Endothelial cell (in vitro differentiated cells): ENCODE results near the gene MT4. TPM values are rescaled to one million over a fixed set of nuclear protein-coding genes. Genes with fewer than 3 reads are reported as not detected.

Experiments
- DNase-seq: peaks from one replicate; pipeline ENCODE4 v3.0.0; 2021; ENCODE audit warnings: low spot score
- H3K27ac Mint-ChIP-seq: one replicate; pipeline ENCODE4 v1.8.0; 2021; ENCODE audit warnings: mixed read lengths, inconsistent platforms; ENCODE audit not compliant: unreplicated experiment
- H3K27me3 Mint-ChIP-seq: one replicate; pipeline ENCODE4 v1.8.0; 2021; ENCODE audit warnings: mild to moderate bottlenecking, moderate library complexity, mixed read lengths, inconsistent platforms; ENCODE audit not compliant: unreplicated experiment
- H3K36me3 Mint-ChIP-seq: one replicate; pipeline ENCODE4 v1.8.0; 2021; ENCODE audit warnings: mild to moderate bottlenecking, low read depth, mixed read lengths, inconsistent platforms; ENCODE audit not compliant: unreplicated experiment
- H3K4me1 Mint-ChIP-seq: one replicate; pipeline ENCODE4 v1.8.0; 2021; ENCODE audit warnings: mild to moderate bottlenecking, mixed read lengths, inconsistent platforms; ENCODE audit not compliant: unreplicated experiment
- H3K4me3 Mint-ChIP-seq: one replicate; pipeline ENCODE4 v1.8.0; 2021; ENCODE audit warnings: mild to moderate bottlenecking, mixed read lengths, inconsistent platforms; ENCODE audit not compliant: unreplicated experiment
- H3K9me3 Mint-ChIP-seq: one replicate; pipeline ENCODE4 v1.8.0; 2021; ENCODE audit warnings: mixed read lengths, inconsistent platforms; ENCODE audit not compliant: unreplicated experiment
- total RNA-seq: library from RNA; stranded (reverse); fragmentation: NEBNext Ultra II Directional; extraction: Animal tissue kit (Norgen Biotek cat#: 25700); gene quantifications from one replicate; pipeline ENCODE4 v1.2.1, GENCODE V29; 2021; ENCODE audit not compliant: unreplicated experiment
- TF ChIP-seq, protein P1 (sequence below): fragments of 200-600 bp; sonication (generic); IDR thresholded peaks from one replicate; pipeline ENCODE4 v1.5.0; 2021; ENCODE audit warnings: antibody characterized with exemption; ENCODE audit not compliant: unreplicated experiment

The MT4 gene
- total RNA-seq, 1 donor from 2014 or later = not detected

DNA sequence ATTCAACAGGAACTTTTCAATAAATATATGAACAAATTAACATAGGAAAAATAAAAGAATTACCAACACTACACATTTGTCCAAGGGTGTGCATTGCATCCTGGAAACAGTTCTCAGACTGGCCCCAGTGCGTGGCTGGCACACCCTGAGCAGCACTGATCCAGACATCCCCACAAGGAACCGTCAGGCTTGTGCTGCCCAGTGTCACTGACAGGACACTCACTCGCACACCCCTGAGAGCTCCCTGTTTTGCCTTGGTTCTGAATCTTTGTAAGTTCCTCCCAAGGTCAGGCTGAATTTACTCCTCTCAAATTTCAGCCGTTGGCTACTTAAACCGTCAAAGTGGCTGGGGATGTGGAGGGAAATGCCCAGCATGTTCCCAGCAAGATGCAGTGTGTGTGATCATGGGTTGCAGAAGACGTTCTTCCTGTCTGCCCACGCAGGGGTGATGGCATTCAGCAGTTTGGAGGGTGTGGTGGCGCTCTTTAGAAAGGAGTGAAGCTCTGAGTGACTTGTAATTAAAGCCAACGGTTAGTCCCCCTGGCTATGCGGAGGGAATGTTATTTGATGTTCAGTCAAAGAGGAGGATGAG lies 45.2 kb downstream of the MT4 start:
- TF ChIP-seq, protein P1, sequence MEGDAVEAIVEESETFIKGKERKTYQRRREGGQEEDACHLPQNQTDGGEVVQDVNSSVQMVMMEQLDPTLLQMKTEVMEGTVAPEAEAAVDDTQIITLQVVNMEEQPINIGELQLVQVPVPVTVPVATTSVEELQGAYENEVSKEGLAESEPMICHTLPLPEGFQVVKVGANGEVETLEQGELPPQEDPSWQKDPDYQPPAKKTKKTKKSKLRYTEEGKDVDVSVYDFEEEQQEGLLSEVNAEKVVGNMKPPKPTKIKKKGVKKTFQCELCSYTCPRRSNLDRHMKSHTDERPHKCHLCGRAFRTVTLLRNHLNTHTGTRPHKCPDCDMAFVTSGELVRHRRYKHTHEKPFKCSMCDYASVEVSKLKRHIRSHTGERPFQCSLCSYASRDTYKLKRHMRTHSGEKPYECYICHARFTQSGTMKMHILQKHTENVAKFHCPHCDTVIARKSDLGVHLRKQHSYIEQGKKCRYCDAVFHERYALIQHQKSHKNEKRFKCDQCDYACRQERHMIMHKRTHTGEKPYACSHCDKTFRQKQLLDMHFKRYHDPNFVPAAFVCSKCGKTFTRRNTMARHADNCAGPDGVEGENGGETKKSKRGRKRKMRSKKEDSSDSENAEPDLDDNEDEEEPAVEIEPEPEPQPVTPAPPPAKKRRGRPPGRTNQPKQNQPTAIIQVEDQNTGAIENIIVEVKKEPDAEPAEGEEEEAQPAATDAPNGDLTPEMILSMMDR = no peak
- Mint-ChIP-seq H3K36me3 (no peaks in the 10 kb centered on the region), H3K4me1 (peaks cover 35% of the 10 kb centered on the region), H3K9me3 (no peaks in the 10 kb centered on the region), H3K4me3 (no peak overlapping the region), H3K27ac (no peak overlapping the region), H3K27me3 (peaks cover 13% of the 10 kb centered on the region)
- DNase-seq = no peak

DNA sequence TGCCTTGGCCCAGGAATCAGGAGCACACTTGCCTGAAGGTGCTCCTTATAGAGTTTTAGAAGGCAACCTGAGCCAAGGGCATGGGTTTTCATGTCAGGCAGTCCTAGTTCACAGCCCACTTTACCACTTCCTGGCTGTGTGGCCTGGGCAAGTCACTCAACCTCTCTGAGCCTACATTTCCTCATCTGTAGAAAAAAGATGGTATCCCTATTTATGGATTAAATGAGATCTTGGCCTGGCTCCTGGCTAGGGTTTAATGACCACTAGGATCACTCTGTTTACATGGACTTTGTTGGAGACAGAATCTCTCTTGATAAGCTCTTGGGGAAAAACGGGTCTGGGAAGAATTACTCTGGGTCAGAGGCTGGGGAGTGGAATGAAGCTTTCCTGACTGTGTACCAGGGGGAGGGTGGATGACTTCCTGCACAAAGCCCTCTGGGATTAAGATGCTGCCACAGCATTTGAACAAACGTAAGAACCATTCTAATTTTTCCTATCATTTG lies 45.8 kb downstream of the MT4 start:
- no peaks in the 10 kb centered on the region for H3K9me3 Mint-ChIP-seq
- no peak overlapping the region for H3K27ac Mint-ChIP-seq
- no peak overlapping the region for H3K4me3 Mint-ChIP-seq
- H3K36me3 Mint-ChIP-seq = no peaks in the 10 kb centered on the region
- TF ChIP-seq, protein P1 = no peak
- DNase-seq = no peak
- peaks cover 35% of the 10 kb centered on the region for H3K4me1 Mint-ChIP-seq
- H3K27me3 Mint-ChIP-seq = peaks cover 13% of the 10 kb centered on the region

GRCh38 chr16:56611281-56611833 lies 46.5 kb downstream of the MT4 start:
- Mint-ChIP-seq H3K9me3 (no peaks in the 10 kb centered on the region), H3K27me3 (peaks cover 13% of the 10 kb centered on the region), H3K4me1 (peaks cover 34% of the 10 kb centered on the region), H3K36me3 (no peaks in the 10 kb centered on the region), H3K4me3 (no peak overlapping the region), H3K27ac (no peak overlapping the region)
- DNase-seq = no peak
- TF ChIP-seq, protein P1 = no peak

DNA sequence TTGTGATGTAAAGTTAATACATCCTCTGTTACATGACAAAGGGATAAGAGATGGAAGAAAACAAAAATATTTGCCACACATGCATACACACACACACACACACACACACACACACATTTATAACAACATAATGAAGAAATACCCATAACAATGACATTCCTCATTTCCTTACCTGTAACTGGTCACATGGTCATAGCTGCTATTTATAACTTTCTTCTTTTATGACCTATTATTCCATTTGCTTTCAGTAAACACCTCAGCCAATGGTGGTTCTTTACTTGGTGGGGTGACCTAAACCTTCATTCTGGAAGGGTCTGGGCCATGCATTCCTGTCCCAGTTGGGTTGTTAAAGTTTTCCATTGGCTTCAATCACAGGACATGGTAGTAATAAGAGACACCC lies 48.8 kb downstream of the MT4 start:
- no peaks in the 10 kb centered on the region for H3K9me3 Mint-ChIP-seq
- TF ChIP-seq, protein P1 = no peak
- peaks cover 19% of the 10 kb centered on the region for H3K4me1 Mint-ChIP-seq
- H3K36me3 Mint-ChIP-seq = peaks cover 1% of the 10 kb centered on the region
- DNase-seq = no peak
- H3K4me3 Mint-ChIP-seq = no peak overlapping the region
- H3K27ac Mint-ChIP-seq = no peak overlapping the region
- peaks cover 15% of the 10 kb centered on the region for H3K27me3 Mint-ChIP-seq

DNA sequence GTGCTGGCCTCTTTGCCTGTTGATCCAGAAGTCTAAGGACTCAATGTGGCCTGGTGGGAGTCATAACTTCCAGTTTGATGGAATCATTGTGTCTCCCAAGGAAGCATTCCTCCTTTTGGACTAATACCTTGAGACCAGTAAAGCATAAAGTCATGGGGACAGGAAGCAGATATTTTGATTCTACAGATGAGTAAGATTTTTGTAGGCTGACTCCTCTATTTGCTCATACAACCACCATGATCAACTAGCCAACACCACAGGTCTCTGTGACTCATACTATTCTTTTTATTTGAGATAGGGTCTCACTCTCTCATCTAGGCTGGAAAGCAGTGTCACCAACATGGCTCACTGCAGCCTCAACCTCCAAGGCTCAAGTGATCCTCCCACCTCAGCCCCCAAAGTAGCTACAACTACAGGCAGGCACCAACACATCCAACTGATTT lies 49.7 kb downstream of the MT4 start:
- H3K9me3 Mint-ChIP-seq = no peaks in the 10 kb centered on the region
- H3K4me3 Mint-ChIP-seq = no peak overlapping the region
- no peak for DNase-seq
- peaks cover 16% of the 10 kb centered on the region for H3K27me3 Mint-ChIP-seq
- H3K36me3 Mint-ChIP-seq = peaks cover 5% of the 10 kb centered on the region
- TF ChIP-seq, protein P1 = no peak
- peaks cover 11% of the 10 kb centered on the region for H3K4me1 Mint-ChIP-seq
- H3K27ac Mint-ChIP-seq = no peak overlapping the region
